ENCODE results near the gene CFAP299. TPM values are rescaled to one million over a fixed set of nuclear protein-coding genes. Genes with fewer than 3 reads are reported as not detected.
A peak's percentile ranks its signal among the peaks of the same experiment; 100 is the strongest.

The CFAP299 gene
- total RNA-seq, 2 experiments from 2014 or later: 0.63 to 3.7 TPM

- peak overlapping the region; percentile 91 for H2AFZ ChIP-seq (ENCODE audit: low read length)
- H3K4me1 ChIP-seq (ENCODE audit: insufficient read depth, low read length, poor library complexity, severe bottlenecking): peaks cover 15% of the 10 kb centered on the region
- CTCF ChIA-PET (ENCODE audit: unreplicated experiment): no interaction called here
- no peaks in the 10 kb centered on the region for H3K9me2 ChIP-seq (ENCODE audit: insufficient read depth, low read length)
- H3K79me2 ChIP-seq (ENCODE audit: insufficient read depth, low read depth, low read length): no peaks in the 10 kb centered on the region
- H3K9me3 ChIP-seq (ENCODE audit: low read length): peaks cover 11% of the 10 kb centered on the region; the same call in 1 of the 2 replicates
- no peak for TF ChIP-seq EZH2phosphoT487 (IDR thresholded peaks at IDR 0.05; ENCODE audit: borderline replicate concordance, low read depth, low read length)
- H4K20me1 ChIP-seq (ENCODE audit: insufficient read depth, low read length): no peaks in the 10 kb centered on the region
- peak; percentile 23 for DNase-seq (ENCODE audit: low spot score)
- H3K4me3 ChIP-seq (ENCODE audit: low read depth, low read length, poor library complexity, severe bottlenecking): peak overlapping the region; percentile 59
- no peak overlapping the region for H3K27ac ChIP-seq (ENCODE audit: low read depth, low read length, poor library complexity, severe bottlenecking)
- peak overlapping the region; percentile 78 for H3K4me2 ChIP-seq (ENCODE audit: low read length)
- BruUV-seq (replicated peaks): no TSS peak
- POLR2A ChIA-PET: interaction anchor here (0.7 to 1.3 kb wide), 4 partner anchors 27 to 77 kb away, joined by 3 to 4 read pairs (median 3); no protein-coding TSS in a partner anchor
- intact Hi-C loops (cut with micrococcal nuclease; ENCODE audit: unreplicated experiment): no loop called here
- H3K36me3 ChIP-seq (ENCODE audit: insufficient read depth, low read length): 0 out of 2 replicates have a peak, but pooled peaks cover 3% of the 10 kb centered on the region
These were observed 230.8 kb downstream of the CFAP299 start for GRCh38 chr4:80566203-80566872.

GRCh38 chr4:80568891-80569290, 233.4 kb downstream of the CFAP299 start:
- H3K9me2 ChIP-seq (ENCODE audit: insufficient read depth, low read length): no peaks in the 10 kb centered on the region
- H3K79me2 ChIP-seq (ENCODE audit: insufficient read depth, low read depth, low read length): no peaks in the 10 kb centered on the region
- ChIA-PET CTCF (ENCODE audit: unreplicated experiment) (no interaction called here), POLR2A (interaction anchor here (0.5 to 1.7 kb wide), 6 partner anchors 11 to 81 kb away, joined by 3 to 6 read pairs (median 4); no protein-coding TSS in a partner anchor)
- peaks cover 17% of the 10 kb centered on the region; the same call in 1 of the 2 replicates for H3K36me3 ChIP-seq (ENCODE audit: insufficient read depth, low read length)
- BruUV-seq (replicated peaks): no TSS peak
- TF ChIP-seq EZH2phosphoT487 (IDR thresholded peaks at IDR 0.05; ENCODE audit: borderline replicate concordance, low read depth, low read length): no peak
- DNase-seq (ENCODE audit: low spot score): no peak
- H3K9me3 ChIP-seq (ENCODE audit: low read length): peaks cover 12% of the 10 kb centered on the region
- intact Hi-C loops (cut with micrococcal nuclease; ENCODE audit: unreplicated experiment): no loop called here
- peak overlapping the region; percentile 49; the same call in 1 of the 2 replicates for H2AFZ ChIP-seq (ENCODE audit: low read length)
- no peak overlapping the region for H3K4me3 ChIP-seq (ENCODE audit: low read depth, low read length, poor library complexity, severe bottlenecking)
- H3K4me1 ChIP-seq (ENCODE audit: insufficient read depth, low read length, poor library complexity, severe bottlenecking): peaks cover 15% of the 10 kb centered on the region
- H4K20me1 ChIP-seq (ENCODE audit: insufficient read depth, low read length): no peaks in the 10 kb centered on the region
- H3K27ac ChIP-seq (ENCODE audit: low read depth, low read length, poor library complexity, severe bottlenecking): no peak overlapping the region
- H3K4me2 ChIP-seq (ENCODE audit: low read length): no peak overlapping the region

GRCh38 chr4:80576796-80577195, 241.3 kb downstream of the CFAP299 start:
- Histone ChIP-seq H3K79me2 (ENCODE audit: insufficient read depth, low read depth, low read length) (no peaks in the 10 kb centered on the region), H3K4me3 (ENCODE audit: low read depth, low read length, poor library complexity, severe bottlenecking) (no peak overlapping the region), H3K36me3 (ENCODE audit: insufficient read depth, low read length) (peaks cover 20% of the 10 kb centered on the region; the same call in 1 of the 2 replicates), H3K27ac (ENCODE audit: low read depth, low read length, poor library complexity, severe bottlenecking) (no peak overlapping the region), H3K4me1 (ENCODE audit: insufficient read depth, low read length, poor library complexity, severe bottlenecking) (peaks cover 15% of the 10 kb centered on the region), H3K9me3 (ENCODE audit: low read length) (peaks cover 25% of the 10 kb centered on the region), H3K4me2 (ENCODE audit: low read length) (no peak overlapping the region), H2AFZ (ENCODE audit: low read length) (peak overlapping the region; percentile 39; the same call in 1 of the 2 replicates), H4K20me1 (ENCODE audit: insufficient read depth, low read length) (no peaks in the 10 kb centered on the region), H3K9me2 (ENCODE audit: insufficient read depth, low read length) (no peaks in the 10 kb centered on the region)
- BruUV-seq (replicated peaks): no TSS peak
- intact Hi-C loops (cut with micrococcal nuclease; ENCODE audit: unreplicated experiment): no loop called here
- CTCF ChIA-PET (ENCODE audit: unreplicated experiment): no interaction called here
- POLR2A ChIA-PET: interaction anchor here (0.7 to 1.5 kb wide), 5 partner anchors 11 to 444 kb away, joined by 3 to 5 read pairs (median 3); no protein-coding TSS in a partner anchor
- no peak for DNase-seq (ENCODE audit: low spot score)
- TF ChIP-seq CTCF (conservative IDR thresholded peaks at IDR 0.05; ENCODE audit: low read length) (no peak), EZH2phosphoT487 (IDR thresholded peaks at IDR 0.05; ENCODE audit: borderline replicate concordance, low read depth, low read length) (no peak)
